HG03108 (cell line): ENCODE results near the gene HGS.

Source experiments
- ATAC-seq: cut with Tn5 transposase; IDR thresholded peaks from one replicate; pipeline ENCODE4 v1.9.1; 2021; ENCODE audit warnings: moderate library complexity; ENCODE audit not compliant: unreplicated experiment

HGS gene

DNA sequence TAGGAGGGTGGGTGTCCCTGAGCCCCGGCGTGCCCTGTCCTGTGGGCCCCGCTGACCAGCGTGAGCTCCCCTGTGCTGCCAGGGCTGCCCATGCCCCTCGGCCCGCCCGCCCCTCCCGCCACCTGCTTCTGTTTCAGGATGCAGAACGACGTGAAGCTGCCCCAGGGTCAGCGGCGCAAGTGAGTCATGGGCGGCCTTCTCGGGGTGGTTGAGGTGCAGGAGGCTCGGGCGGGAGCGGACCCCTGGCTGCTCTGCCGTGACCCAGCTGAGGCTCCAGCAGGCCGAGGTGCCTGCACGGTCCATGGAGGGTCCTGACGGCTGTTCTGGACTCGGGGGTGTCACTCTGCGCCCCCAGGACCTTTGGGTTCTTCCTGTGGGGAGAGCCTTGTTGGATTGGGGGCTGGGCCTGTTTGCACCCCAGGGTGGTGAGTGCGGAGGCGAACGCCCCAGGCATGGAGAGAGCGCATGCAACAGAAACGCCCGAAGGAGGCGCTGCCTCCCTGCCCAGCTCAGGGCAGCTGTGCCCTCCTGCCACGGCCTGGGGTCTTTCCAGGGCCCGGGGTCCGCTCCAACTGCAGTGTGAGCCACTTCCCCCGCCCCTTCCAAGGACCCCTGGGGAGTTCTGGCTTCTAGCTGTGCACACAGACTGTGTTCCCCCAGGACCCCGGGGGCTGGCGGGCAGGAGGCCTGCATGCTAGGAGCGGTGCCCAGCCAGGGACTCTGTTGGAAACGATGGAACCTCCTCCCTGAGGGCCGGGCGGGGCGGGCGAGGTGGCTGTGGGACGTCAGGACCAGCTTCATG lies 32.3 kb downstream of the HGS start:
- ATAC-seq, result no peak

DNA sequence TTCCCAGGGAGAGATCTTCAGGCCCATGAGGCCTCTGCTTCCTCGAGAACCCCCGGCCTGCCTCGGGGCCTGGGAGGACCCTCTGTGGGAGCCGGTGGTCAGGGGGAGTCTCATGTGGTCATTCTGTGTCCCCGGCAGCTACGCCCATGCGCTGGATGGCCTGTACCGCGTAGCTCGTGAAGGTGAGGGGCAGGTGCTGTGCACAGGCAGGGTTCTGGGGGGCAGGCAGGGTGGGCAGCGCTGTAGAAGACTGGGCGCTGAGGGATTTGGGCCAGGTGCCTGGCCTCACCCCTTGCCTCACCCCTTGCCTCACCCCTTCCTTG lies 32.8 kb downstream of the HGS start:
- no peak for ATAC-seq

DNA sequence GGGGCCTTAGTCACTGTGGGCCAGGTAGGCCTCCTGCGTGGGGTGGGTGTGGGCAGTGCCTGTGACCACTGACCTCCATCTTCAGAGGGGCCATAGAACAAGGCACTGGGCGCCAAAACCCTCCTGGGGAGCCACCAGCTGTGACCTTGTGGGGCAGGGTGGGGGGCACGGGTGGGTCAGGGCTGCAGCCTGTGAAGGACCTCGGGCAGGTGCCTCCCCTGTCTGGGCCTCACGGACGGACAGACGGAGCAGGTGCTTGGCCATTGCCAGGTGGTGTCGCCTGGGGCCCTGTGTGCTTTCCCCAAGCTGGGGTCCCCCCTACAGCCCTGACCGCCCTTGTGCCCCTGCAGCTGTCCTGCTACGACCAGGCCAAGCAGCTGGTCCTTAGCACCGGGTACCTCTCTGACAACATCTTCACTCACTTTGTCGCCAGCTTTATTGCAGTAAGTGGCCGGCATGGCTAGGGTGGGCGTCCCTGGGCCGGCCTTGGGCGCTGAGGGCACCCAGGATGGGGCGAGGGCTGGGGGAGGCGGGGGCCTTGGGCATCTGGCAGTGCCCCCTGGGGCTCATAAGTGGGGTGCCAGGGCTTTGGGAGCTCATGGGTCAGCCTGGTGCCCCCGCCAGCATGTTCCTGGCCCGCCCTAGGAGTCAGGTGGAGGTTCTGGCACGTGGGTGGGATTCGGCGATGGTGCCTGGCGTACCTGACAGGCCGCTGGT lies 33.4 kb downstream of the HGS start:
- no peak for ATAC-seq

DNA sequence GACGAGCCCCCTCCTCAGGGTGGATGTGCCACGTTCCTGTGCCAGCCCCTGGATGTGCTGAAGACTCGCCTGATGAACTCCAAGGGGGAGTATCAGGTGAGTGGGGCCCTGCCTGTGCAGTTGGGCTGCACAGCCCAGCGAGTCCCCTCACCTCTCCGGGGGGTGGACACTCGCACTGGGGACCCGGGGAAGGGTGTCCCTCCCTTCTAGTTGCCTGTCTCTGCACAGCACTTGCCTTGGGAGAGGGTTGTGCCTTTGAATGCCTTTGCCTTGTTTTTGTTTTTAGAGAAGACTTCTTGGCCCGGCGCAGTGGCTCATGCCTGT lies 33.9 kb downstream of the HGS start:
- no peak for ATAC-seq

DNA sequence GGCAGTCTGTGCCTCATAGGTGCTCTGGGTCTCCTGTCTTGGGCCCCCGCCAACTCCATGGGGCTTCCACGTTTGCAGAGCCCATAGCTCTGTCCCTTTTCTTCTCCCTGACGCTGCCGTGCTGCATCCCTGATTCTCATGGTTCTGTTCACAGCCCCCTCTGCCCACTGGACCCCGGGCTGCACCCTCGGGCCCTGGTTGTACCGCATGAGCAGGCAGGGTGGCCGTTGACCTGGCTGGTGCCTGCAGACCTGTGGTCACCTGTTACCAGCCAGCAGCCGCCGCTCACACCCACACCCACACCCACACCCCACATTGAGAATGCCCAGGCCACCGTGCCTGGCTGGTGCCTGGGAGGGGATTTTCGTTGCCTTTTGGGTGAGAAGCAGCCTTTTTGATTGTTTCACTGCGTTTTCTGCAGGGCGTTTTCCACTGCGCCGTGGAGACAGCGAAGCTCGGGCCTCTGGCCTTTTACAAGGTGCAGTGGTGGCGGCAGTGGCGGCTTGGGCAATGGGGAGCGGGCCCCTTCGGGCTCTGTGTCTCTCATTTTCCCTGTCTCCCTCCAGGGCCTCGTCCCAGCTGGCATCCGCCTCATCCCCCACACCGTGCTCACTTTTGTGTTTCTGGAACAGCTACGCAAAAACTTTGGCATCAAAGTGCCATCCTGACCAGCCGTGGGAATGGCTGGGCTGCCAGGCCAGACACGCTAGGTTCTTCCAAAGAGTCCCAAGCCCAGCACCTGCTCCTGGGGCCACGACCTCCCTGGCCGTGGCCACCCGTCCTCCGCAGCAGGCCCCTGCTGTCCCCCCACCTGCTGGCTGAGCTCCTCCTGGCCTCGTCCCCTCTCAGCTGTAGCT lies 35.8 kb downstream of the HGS start:
- no peak for ATAC-seq

DNA sequence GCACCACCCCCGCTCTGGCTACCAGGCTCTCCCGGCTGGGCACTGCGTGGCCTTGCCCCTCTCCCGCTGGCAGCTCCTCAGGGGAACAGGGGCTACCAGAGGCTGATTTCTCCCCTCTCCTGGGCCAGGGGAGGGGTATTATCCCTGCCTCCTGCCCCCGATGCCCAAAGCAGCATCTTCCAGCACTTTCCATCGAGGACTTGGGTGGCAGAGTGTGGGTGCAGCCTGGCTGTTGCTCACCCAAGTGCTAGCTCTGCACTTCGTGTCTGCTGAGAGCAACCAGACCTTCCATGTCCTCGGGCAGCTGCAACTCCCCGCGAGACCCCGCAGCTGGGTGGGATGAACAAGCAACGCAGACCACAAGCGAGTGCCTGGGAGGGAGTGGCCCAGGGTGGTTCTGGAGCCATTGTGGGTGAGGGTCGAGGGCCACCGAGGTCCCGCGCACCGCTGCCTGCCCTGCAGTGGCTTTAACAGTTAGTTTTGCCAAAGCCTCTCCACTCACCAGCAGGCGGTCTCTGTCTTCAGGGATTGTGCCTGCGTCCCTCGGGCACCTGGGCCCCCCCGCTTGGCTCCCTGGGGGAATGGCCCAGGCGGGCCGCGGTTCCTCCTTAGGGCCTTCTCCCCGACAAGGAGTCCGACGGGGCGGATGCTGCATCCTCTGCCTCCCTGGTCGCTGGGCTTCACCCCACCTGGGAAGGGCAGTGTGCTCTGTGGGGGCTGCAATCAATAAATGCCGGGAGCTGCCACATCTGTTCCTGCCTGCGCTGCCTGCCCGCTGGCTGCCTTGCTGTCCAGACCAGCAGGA lies 36.7 kb downstream of the HGS start:
- no peak for ATAC-seq

DNA sequence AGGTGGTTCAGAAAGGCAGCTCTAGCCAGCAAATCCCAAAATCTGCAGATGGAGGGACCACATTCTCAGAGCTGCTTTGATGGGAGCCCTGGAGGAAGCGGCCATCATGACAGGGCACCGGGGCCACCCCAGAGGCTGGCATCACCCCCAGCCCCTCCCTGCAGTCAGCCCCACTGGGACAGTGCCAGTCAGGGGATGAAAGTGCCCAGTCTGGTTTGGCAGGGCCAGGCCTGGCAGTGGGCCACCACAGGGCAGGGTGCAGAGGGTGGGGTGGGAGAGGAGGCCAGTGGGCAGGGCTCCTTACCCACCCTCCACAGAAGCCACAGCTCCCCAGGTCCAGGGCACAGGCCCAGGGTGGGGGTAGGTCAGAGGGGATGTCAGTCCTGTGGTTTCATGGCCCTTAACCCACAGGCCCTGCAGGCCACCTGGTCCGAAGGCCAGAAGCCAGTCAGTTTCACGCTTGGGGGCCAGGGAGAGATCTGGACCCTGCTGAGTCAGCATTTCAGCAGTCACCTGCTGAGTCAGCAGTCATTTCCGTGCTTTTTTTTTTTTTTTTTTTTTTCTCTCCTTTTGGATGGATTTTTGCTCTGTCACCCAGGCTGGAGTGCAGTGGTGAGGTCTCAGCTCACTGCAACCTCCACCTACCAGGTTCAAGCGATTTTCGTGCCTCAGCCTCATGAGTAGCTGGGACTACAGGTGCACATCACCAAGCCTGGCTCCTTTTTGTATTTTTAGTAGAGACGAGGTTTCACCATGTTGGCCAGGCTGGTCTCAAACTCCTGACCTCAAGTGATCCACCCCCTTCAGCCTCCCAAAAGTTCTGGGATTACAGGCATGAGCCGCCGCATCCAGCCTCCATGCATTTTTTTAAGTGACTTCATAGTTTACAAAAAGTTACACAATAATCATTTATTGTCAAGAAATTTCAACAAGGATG lies 38.6 kb downstream of the HGS start:
- ATAC-seq, result no peak

DNA sequence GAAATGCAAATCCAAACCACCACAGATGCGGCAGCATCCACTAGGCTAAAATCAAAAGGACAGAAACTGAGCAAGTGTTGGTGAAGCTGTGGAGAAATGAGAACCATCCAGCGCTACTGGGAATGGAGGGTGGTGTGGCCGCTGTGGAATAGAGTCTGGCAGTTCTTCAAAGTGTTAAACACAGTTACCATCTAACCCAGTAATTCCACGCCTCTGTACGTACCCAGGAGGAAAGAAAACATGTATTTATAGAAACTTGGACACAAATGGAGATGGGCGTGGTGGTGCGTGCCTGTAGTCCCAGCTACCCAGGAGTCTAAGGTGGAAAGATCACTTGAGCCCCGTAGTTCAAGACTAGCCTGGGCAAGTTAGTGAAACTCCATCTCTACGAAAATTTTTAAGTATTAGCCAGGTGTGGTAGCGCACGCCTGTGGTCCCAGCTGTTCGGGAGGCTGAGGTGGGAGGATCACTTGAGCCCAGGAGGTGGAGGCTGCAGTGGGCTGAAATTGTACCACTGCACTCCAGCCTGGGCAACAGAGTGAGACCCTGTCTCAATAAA lies 39.9 kb downstream of the HGS start:
- no peak for ATAC-seq

DNA sequence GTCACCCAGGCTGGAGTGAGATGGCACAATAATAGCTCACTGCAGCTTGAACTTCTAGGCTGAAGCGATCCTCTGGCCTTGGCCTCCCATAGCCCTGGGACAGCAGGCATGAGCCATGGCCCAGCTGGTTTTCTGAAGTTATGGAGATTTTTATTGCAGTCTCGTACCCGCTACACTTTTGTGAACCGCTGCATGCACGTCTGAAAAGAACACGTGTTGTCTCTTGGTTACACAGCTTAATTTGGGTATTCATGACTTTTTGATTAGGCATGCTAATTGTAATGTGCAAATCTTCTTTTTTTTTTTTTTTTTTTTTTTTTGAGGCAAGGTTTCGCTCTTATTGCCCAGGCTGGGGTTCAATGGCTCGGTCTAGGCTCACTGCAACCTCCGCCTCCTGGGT lies 41.6 kb downstream of the HGS start:
- ATAC-seq, result no peak

DNA sequence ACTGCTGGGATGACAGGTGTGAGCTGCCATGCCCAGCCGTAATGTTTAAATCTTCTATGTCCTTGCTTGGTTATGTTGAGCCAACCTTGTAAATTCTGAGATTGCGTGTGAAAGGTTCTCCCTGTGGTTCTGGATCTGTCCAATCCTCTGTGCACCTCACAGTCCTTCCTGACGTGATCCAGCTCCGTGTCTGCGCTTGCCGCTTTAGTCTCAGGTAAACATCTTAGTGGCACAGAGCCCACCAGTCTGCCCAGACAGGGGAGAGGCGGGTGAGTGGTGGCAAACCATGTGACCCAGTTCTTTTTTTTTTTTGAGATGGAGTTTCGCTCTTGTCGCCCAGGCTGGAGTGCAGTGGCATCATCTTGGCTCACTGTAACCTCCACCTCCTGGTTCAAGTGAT lies 42.2 kb downstream of the HGS start:
- ATAC-seq, result no peak

DNA sequence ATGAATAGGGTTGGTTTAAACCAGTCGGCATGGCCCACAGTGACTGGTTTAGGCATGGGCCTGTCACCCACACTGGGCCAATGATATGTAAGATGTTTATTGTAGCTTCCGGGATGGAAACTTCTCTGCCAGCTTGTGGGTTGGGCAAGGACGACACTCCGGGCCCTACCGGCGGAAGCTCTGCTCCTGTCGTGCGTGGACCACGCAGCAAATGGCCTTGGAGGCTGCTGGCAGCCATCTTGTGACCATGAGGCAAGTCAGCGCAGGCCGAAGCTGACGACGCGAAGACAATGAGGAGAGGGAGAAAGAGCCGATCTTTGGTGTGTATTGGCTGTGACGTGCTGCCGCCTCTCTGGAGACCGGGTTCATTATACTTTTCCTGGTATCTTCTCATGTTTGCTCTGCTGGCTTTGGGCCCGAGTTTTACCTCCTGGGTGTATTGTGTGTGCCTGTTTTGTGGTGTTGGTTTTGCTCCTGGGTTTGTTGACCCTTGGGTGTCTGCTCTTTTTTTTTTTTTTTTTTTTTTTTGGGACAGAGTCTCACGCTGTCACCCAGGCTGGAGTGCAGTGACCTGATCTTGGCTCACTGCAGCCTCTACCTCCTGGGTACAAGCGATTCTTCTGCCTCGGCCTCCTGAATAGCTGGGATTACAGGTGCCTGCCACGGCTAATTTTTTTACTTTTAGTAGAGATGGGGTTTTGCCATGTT lies 43.7 kb downstream of the HGS start:
- no peak for ATAC-seq

DNA sequence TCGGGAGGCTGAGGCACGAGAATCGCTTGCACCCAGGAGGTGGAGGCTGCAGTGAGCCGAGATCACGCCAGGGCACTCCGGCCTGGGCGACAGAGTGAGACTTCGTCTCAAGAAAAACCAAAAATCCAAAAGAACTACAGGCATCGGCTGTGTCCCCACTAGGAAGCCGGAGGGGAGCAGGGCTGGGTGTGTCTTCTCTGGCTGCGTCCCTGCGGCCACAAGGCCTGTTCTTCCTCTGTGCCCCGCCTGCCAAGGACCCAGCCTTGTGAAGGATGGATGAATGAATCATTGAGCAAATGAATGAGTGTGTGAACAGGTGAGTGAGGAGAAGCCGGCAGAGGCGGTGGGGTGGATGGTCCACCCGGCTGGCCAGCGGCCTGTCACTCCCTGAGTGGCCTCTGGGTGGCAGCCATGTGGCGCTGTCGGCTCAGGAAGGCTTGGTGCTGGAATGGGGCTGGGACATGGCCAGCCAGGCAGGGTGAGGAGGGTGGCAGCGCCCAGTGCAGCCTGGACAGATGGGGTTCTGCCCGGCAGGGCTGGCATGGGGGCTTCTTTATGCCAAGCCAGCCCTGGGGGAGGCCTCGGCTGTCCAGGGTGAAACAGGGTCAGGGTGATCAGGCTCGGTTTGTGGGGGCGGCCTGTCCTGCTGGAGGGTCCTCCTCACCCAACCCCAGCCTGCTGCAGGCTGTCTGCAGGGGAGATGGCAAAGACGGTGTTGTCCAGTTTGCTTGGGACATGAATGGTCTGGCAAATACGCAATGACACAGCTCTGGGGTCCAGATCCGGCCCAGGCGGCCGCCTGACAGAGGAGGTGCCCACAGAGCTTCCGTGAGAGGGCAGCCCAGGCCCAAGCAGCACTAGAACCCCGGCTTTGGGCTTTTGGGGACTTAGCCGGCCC lies 49.9 kb downstream of the HGS start:
- peak; percentile 64 for ATAC-seq

DNA sequence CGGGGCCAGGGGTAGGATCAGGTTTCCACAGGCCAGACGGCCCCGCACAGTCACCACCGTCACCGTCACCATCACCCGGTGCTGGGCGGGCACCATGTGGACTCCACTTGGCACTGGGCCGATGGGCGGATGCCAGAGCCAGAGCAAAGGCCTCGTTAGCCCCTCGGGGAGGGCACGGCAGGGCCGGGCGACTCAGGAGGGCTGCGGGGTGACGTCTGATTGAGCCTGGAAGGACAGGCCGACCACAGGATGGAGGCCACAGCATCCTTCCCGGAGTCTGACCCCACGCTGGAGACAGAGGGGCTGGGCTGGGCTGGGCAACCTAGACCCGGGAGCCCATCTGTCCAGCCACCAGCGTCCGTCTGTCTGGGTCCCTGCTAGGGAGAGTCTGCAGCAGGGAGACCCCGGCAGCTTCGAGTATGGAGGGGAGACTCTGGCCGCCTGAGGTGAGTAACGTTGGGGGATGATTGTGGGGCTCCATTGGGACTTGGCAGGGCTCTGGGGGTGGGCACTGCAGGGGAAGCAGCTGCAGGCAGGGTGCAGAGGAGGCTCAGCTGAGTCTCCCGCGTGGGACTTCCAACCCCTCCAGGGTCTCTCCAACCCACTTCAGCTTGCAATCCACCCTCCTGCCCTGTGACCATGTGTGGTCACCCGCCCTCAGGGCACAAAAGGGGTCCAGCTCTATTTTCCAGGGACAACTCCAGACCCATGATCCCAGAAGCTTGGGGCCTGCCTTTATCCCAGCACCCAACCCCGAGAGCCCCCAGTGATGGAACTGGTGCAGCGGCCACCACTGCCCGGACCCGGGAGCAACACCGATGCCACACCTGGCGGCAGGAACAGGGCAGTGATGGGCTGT lies 50.8 kb downstream of the HGS start:
- ATAC-seq, result no peak

DNA sequence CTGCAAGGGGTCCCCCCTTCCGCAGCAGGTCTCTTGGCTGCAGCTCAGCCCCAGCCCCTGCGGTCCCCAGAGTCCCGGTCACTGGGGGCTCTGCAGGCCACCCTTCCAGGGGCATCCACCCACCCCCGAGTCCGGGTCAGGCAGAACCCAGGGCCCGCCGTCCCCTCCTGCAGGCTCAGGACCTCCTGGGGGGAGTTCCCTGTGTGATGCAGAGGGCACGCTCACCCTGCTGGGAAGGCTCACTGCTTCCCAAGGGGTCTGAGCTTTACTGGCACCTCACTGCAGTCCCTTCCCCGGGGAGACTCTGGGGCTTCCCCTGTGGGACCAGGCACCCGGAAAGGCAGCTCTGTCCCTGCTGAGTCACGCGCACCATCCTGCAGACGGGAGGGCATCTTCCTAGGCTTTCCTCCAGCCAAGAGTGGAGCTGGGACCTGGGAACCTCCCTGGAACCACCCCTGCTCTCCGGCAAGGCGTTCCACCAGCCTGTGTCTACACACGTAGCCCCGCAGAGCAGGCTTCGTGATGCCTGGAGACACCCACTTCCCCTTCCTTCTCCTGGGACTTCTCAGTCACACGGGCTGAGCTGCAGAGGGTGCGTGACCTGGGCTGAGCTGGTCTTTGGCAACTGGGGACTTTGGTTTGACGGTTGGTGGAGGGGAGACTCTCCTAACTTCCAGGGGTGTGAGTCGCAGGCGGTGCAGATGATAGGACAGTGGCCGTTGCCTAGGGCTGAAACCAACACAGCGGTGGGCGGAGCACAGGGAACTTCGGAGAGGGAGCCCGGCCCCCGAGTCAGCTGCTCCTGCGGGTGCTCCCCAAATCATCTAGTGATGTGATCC lies 51.7 kb downstream of the HGS start:
- peak; percentile 44 for ATAC-seq

DNA sequence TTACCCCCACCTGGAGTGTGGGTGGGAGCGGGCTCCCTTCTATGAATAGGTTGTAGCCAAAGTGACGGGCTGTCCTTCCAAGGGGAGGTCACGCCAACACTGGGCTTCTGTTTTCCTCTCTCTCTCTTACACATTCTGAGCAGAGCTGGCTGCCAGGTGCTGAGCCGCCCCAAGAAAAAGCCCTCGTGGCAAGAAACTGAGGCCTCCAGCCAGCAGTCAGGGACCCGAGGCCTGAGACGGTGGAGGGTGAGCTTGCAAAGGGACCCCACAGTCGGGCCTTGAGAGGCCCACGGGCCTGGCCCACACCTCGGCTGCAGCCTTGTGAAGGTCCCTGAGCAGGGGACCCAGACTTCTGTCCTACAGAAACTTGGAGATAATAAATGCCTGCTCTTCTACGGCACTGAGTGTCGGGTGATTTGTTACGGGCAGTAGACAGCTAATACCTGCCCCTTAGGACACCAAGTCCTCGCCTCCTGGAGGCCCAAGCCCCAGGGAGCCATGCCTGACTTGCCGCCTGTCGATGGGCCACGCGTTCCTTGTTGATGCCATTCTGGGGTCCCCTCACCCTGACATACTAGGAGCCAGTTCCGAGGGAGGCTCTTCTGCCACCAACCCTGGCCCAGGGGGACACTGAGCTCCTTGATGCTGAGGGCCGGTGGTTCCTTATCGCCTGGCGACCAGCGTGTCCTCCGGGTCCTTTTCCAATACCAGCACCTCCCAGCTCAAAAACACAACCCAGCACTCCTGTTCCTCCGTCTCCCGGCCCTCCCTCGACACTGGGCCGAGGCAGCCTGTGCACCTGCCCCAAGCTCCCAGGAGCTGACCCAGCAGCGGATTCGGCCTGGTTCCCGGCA lies 54.4 kb downstream of the HGS start:
- no peak for ATAC-seq
